Stomach smooth muscle (tissue), 2 donors: ENCODE measurements around the gene OR14I1.

Experiments
- H3K27ac ChIP-seq: one replicate; pipeline ENCODE4 v1.7.0; 2013; ENCODE audit warnings: mild to moderate bottlenecking, low read length, inconsistent platforms
- H3K27me3 ChIP-seq, 2 donors: one replicate each; pipeline ENCODE4 v1.7.0; 2013; ENCODE audit warnings: low read length in 2 of 2; ENCODE audit not compliant: insufficient read depth in 2 of 2, control insufficient read depth in 1 of 2
- H3K36me3 ChIP-seq, 2 donors: one replicate each; pipeline ENCODE4 v1.7.0; 2013; ENCODE audit warnings: low read length in 2 of 2; ENCODE audit not compliant: control insufficient read depth in 2 of 2, insufficient read depth in 2 of 2
- H3K4me1 ChIP-seq: one replicate; pipeline ENCODE4 v1.7.0; 2013; ENCODE audit warnings: low read length; ENCODE audit not compliant: control insufficient read depth, insufficient read depth
- H3K4me3 ChIP-seq, 2 donors: one replicate each; pipeline ENCODE4 v1.7.0; 2013; ENCODE audit warnings: low read length in 2 of 2
- H3K9ac ChIP-seq, 2 donors: one replicate each; pipeline ENCODE4 v1.7.0; 2013; ENCODE audit warnings: low read length in 2 of 2, mild to moderate bottlenecking in 1 of 2
- H3K9me3 ChIP-seq, 2 donors: one replicate each; pipeline ENCODE4 v1.7.0; 2013; ENCODE audit warnings: low read length in 2 of 2; ENCODE audit not compliant: control insufficient read depth in 2 of 2
- donor health status: healthy.
- donor health status: Pancreatic carcinoma.

OR14I1 gene

GRCh38 chr1:248714248-248714647 is 11.7 kb upstream of the OR14I1 start:
- no peak overlapping the region for H3K4me3 ChIP-seq
- H3K27me3 ChIP-seq = peaks cover 0 to 2% of the 10 kb centered on the region in 2 donors
- H3K27ac ChIP-seq = no peak overlapping the region
- no peaks in the 10 kb centered on the region for H3K9me3 ChIP-seq
- no peaks in the 10 kb centered on the region for H3K36me3 ChIP-seq
- H3K4me1 ChIP-seq = no peaks in the 10 kb centered on the region
- H3K9ac ChIP-seq = no peak overlapping the region

- Histone ChIP-seq H3K27me3 (peaks cover 0 to 2% of the 10 kb centered on the region in 2 donors), H3K9me3 (no peaks in the 10 kb centered on the region), H3K4me3 (no peak overlapping the region), H3K36me3 (no peaks in the 10 kb centered on the region), H3K9ac (no peak overlapping the region), H3K4me1 (no peaks in the 10 kb centered on the region), H3K27ac (no peak overlapping the region)
Observed at GRCh38 chr1:248710305-248710900, 7.8 kb upstream of the OR14I1 start.

DNA sequence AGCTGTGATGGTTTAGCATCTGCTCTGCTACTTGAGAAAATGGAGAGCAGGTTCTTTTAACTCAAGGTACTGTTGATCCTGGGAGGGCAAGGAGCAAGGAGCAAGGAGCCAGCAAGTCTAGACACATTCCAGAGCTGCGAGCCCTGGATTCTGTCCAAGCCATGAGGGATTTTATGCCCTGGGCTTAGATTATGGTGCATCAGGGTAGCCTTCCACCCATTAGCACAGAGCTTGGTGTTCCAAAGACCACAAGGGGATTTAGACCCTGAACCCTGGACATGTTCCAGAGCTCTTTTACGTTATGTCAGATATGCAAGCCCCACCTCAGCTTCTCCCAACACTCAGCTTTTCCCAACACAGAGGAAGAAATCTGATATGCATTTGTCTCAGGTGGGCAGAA is 2.0 kb upstream of the OR14I1 start:
- Histone ChIP-seq H3K4me3 (no peak overlapping the region), H3K27ac (no peak overlapping the region), H3K9me3 (no peaks in the 10 kb centered on the region), H3K36me3 (no peaks in the 10 kb centered on the region), H3K27me3 (no peaks in the 10 kb centered on the region), H3K4me1 (no peaks in the 10 kb centered on the region), H3K9ac (no peak overlapping the region)

DNA sequence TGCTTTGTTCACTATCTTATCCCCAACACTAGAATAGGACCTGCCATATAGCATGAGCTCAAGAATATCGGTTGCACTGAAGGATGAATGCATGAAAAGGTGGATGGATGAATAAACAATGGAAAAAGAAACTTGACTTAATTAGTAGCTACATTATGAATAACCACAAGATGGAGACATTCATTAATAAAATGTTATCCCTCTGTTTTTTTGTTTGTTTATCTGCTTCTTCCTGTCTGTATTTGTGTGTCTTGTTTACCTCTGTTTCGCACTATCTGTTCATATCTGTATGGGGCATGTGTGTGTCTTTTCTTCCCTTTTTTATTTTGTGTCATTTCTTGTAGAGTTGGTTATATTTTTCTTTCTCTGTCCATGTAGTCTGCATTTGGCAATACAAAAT is 1.1 kb upstream of the OR14I1 start:
- H3K4me3 ChIP-seq = no peak overlapping the region
- H3K9me3 ChIP-seq = no peaks in the 10 kb centered on the region
- no peaks in the 10 kb centered on the region for H3K27me3 ChIP-seq
- no peaks in the 10 kb centered on the region for H3K36me3 ChIP-seq
- H3K4me1 ChIP-seq = no peaks in the 10 kb centered on the region
- no peak overlapping the region for H3K9ac ChIP-seq
- H3K27ac ChIP-seq = no peak overlapping the region

GRCh38 chr1:248699099-248699498 is 3.5 kb downstream of the OR14I1 start:
- Histone ChIP-seq H3K4me1 (no peaks in the 10 kb centered on the region), H3K4me3 (no peak overlapping the region), H3K9me3 (no peaks in the 10 kb centered on the region), H3K9ac (no peak overlapping the region), H3K36me3 (no peaks in the 10 kb centered on the region), H3K27me3 (no peaks in the 10 kb centered on the region), H3K27ac (no peak overlapping the region)

DNA sequence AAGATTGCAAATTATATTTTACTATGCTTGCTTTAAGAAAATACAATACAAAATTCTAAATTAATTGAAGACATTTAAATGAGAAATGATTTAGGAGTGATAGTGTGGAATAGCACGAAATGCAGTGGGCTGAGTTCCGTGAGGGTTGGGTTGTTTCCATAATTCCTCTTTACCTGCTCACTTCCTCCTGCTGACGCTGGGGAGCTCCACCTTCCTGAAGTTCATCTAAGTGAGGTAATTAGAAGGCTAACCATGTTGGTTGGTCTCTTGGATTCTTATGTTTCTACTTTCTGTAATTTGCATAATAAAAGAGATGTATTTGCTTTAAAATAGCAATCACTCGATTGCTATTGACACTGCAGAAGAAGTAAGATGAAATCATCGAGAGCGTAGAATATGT is 4.7 kb downstream of the OR14I1 start:
- H3K36me3 ChIP-seq = no peaks in the 10 kb centered on the region
- no peaks in the 10 kb centered on the region for H3K4me1 ChIP-seq
- no peak overlapping the region for H3K4me3 ChIP-seq
- H3K27me3 ChIP-seq = no peaks in the 10 kb centered on the region
- H3K27ac ChIP-seq = no peak overlapping the region
- H3K9me3 ChIP-seq = no peaks in the 10 kb centered on the region
- no peak overlapping the region for H3K9ac ChIP-seq

DNA sequence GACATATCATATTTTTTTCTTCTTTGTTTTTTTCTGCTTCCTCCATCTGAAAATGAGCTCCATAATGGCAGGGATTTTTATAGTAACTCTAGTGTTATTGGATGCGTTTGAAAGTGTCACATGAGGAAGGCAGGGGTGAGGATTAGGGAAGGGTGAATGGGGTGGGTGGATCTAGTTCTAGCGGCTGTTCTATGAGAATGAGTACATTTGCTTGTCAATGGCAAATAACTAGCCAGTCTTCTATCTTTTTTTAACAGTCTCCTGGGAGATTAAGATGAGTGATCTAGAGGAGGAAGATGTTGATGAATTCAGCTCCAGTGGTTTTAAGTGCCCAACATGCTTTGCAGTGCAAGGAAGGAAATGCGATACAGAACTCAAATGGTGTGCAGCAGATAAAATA is 5.8 kb downstream of the OR14I1 start:
- H3K27ac ChIP-seq = no peak overlapping the region
- no peaks in the 10 kb centered on the region for H3K9me3 ChIP-seq
- no peak overlapping the region for H3K9ac ChIP-seq
- H3K4me1 ChIP-seq = no peaks in the 10 kb centered on the region
- no peaks in the 10 kb centered on the region for H3K27me3 ChIP-seq
- H3K36me3 ChIP-seq = no peaks in the 10 kb centered on the region
- H3K4me3 ChIP-seq = no peak overlapping the region

DNA sequence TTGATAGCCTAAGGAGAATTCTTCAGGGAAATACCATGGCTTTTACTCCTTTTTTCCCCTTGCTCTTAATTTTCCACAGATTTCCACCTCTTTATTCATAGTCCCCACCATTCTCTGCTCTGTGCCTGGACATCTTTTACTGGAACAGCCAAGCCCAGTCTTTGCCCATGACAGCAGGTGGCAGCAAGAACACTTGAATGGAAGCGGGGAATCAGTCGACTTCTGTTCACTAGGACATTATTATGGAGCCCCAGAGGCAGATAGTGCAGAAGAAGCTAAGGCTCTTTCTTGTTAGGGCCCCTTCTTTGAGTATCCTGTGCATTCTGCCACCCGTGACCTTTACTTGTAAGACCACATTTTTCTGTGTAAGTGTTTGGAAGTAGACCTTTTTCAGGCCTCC is 6.3 kb downstream of the OR14I1 start:
- no peak overlapping the region for H3K9ac ChIP-seq
- no peaks in the 10 kb centered on the region for H3K27me3 ChIP-seq
- H3K9me3 ChIP-seq = no peaks in the 10 kb centered on the region
- no peak overlapping the region for H3K4me3 ChIP-seq
- no peaks in the 10 kb centered on the region for H3K4me1 ChIP-seq
- no peaks in the 10 kb centered on the region for H3K36me3 ChIP-seq
- no peak overlapping the region for H3K27ac ChIP-seq

DNA sequence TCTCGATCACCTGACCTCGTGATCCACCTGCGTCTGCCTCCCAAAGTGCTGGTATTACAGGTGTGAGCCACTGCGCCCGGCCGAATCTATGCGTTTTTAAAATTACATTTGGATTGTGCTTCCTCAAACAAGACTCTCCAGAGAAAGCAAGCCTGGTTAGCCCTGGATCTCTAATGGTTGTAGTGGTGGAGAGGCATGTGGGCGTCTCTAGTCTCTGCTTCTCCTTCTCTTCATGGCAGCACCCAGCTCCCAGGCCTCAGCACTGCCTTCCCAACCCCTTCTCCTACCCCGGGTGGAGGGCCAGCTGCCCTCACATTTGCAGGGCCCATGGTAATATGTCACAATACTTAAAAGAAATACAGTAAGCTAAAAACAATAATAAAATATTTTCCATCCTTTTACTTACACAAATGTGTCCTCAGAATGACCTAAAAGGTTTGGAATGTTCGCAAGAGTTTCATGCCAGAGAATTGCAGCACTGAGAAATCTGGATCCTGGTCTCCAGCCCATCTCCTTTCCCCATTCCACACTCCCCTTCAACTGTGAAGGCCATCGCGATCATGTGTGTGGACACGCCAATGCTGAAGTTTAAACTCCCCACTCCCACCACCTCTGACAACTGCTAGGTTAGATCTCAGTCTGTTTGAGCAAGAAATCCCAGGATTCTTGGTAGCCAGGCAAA is 7.0 kb downstream of the OR14I1 start:
- H3K4me1 ChIP-seq = no peaks in the 10 kb centered on the region
- H3K27me3 ChIP-seq = no peaks in the 10 kb centered on the region
- H3K4me3 ChIP-seq = no peak overlapping the region
- no peak overlapping the region for H3K27ac ChIP-seq
- H3K9me3 ChIP-seq = no peaks in the 10 kb centered on the region
- H3K9ac ChIP-seq = no peak overlapping the region
- no peaks in the 10 kb centered on the region for H3K36me3 ChIP-seq

DNA sequence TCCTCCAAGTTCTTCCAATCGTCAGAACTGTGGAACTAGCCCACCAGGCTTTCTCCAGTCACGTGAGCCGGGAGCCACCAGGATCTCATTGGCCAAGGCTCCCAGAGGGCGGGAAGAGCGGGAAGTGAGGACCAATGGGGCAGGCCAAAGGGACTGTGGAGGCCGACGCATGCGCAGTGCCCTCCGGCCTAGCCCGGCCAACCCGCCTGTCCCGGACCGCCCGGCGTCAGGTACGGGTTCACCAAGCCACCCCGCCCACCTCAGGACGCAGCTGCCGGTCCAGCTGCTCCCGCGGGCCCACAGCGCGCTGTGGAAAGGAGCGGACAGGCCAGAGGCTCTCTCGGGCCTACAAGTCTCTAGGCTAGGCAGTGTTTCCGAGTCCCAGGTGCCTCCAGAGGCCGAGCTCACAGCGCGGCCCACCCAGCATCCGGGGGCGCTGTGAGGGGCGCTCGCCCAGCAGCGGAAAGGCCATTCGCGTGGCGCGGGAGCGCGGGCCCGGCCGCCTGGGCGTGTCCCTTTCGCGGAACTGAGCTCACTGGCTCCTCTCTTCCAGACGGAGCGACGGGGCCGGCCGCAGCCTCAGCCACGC is 10.9 kb downstream of the OR14I1 start:
- Histone ChIP-seq H3K36me3 (no peaks in the 10 kb centered on the region), H3K27ac (no peak overlapping the region), H3K4me1 (no peaks in the 10 kb centered on the region), H3K4me3 (no peak overlapping the region), H3K9ac (no peak overlapping the region), H3K27me3 (no peaks in the 10 kb centered on the region), H3K9me3 (no peaks in the 10 kb centered on the region)
